Natural killer cell treated with Interleukin-12 subunit alpha and Interleukin-12 subunit beta and Interleukin-15 and Interleukin-18, amount 100 ng/mL, for 72 hours (primary cell): ENCODE results near the gene CES4A. TPM values are rescaled to one million over a fixed set of nuclear protein-coding genes. Genes with fewer than 3 reads are reported as not detected.

Experiments
- ATAC-seq, 2 donors: fragments of 150-1000 bp; cut with Tn5 transposase in 1 of 2; sonication (Bioruptor Pico), chemical (Tn5 transposase) in 1 of 2; 2 replicates each; pipeline ENCODE4 v1.10.0; 2021
- DNase-seq: peaks from one replicate; pipeline ENCODE4 v3.0.0; 2022; ENCODE audit warnings: low spot score
- H3K27ac Mint-ChIP-seq, 2 donors: 1 replicate in 1 of 2; 2 replicates in 1 of 2; pipeline ENCODE4 v1.8.0; 2022; ENCODE audit warnings: mixed read lengths in 2 of 2, mild to moderate bottlenecking in 1 of 2, moderate library complexity in 1 of 2
- H3K27me3 Mint-ChIP-seq, 2 donors: 1 replicate in 1 of 2; 2 replicates in 1 of 2; pipeline ENCODE4 v1.8.0; 2022; ENCODE audit warnings: mixed read lengths in 2 of 2
- H3K36me3 Mint-ChIP-seq: one replicate; pipeline ENCODE4 v1.8.0; 2022; ENCODE audit warnings: mixed read lengths
- H3K4me1 Mint-ChIP-seq, 2 donors: 1 replicate in 1 of 2; 2 replicates in 1 of 2; pipeline ENCODE4 v1.8.0; 2022; ENCODE audit warnings: low read depth in 2 of 2, mixed read lengths in 2 of 2, mild to moderate bottlenecking in 1 of 2
- H3K4me3 Mint-ChIP-seq: one replicate; pipeline ENCODE4 v1.8.0; 2022; ENCODE audit warnings: mixed read lengths
- H3K9me3 Mint-ChIP-seq: 2 replicates; pipeline ENCODE4 v1.8.0; 2022; ENCODE audit warnings: mixed read lengths
- total RNA-seq, 2 donors: library from RNA; stranded (reverse); gene quantifications; one replicate each; pipeline ENCODE4 v1.2.3, GENCODE V29; 2022

Gene CES4A
- total RNA-seq, 2 donors from 2014 or later, result 6.5 to 8.2 TPM

DNA sequence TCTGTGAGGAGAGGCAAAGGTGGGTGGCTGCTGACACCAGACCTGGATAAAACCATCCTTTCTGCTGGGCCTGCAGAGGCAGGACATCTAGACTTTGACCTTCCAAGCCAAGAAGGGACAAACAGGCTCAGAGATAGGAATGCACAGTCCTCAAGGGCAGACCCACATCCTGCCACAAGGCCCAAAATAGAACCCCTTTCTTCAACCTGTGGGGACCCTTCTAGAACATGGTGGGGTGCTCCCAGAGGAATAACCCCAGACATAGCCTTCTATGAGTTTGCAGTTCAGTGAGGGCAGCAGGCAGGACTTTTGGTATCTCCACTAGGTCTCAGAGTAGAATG lies 36.8 kb downstream of the CES4A start:
- Mint-ChIP-seq H3K27ac (no peak overlapping the region), H3K27me3 (peaks cover 0 to 7% of the 10 kb centered on the region in 2 donors), H3K36me3 (no peaks in the 10 kb centered on the region), H3K4me3 (no peak overlapping the region), H3K9me3 (no peaks in the 10 kb centered on the region), H3K4me1 (peaks cover under 1 to 4% of the 10 kb centered on the region in 2 donors)
- DNase-seq (no peak), ATAC-seq (no peak)

DNA sequence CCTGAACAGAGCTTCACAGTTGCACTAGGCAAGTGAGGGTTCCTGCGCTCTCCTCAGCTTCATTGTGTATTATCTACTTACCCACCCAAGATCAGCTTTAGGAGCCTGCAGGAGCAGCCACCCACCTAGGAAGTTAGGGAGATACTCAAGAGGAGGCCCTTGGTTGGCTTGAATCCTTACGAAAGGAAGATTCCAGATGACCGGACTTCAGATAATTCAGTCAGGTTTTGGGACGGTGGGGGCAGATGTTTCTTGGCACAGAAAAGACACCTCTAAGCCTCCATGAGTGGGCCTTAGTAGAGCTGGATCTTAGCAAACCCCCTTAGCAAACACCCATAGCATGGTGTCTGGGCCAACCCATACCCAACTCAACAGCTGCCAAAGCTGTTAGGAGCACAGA lies 38.2 kb downstream of the CES4A start:
- Mint-ChIP-seq H3K36me3 (no peaks in the 10 kb centered on the region), H3K27me3 (no peaks in the 10 kb centered on the region), H3K27ac (no peak overlapping the region), H3K4me1 (peaks cover 7 to 12% of the 10 kb centered on the region in 2 donors), H3K9me3 (no peaks in the 10 kb centered on the region), H3K4me3 (no peak overlapping the region)
- ATAC-seq, result no peak
- DNase-seq, result no peak

DNA sequence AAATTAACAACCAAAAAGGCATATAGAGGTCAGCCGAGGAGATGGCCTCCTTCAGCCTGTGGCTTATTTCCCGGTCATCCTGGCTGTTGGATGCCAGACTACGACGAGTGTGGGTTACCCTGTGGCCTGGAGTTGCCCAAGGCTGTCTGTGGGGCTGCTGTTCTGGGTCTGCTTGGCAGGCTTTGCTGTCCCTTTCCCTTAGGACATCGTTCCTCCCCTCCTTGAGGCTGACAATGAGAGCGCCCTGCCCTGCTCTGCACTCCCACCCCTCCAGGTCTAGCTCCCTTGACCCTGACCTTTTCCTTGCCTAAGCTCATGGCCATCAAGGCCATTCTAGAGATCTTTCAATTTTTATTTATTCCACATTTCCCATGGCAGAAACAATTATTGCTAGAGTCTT lies 38.7 kb downstream of the CES4A start:
- Mint-ChIP-seq H3K27me3 (no peaks in the 10 kb centered on the region), H3K4me3 (no peak overlapping the region), H3K4me1 (peaks cover 10 to 17% of the 10 kb centered on the region in 2 donors), H3K9me3 (no peaks in the 10 kb centered on the region), H3K36me3 (peaks cover 2% of the 10 kb centered on the region), H3K27ac (no peak overlapping the region)
- no peak for ATAC-seq
- DNase-seq, result no peak

DNA sequence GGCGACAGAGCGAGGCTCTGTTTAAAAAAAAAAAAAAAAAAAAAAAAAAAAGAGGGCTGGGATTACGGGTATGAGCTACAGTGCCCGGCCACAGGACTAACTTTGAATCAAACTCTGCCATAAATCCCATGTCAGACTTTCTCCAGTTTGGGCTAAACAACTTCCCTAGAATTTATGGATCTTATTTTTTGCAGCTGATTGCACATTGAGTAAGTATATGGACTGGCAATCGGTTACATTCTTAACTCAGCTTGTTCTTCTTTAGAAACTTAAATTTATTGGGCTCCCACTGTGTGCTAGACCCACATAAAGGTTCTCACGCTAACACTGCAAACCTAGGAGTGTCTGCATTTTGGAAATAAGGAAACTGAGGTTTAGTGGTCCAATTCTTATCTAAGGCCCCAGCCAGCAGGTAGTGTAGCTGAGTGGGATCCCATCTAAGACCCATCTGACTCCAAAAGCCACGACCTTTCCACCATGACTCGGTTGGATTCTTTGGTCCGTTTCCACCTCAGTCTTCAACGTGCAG lies 39.8 kb downstream of the CES4A start:
- ATAC-seq (no peak), DNase-seq (no peak)
- Mint-ChIP-seq H3K9me3 (no peaks in the 10 kb centered on the region), H3K4me1 (peaks cover 14 to 22% of the 10 kb centered on the region in 2 donors), H3K4me3 (peak overlapping the region; percentile 88), H3K36me3 (peaks cover 6% of the 10 kb centered on the region), H3K27ac (peak overlapping the region; percentile 86 to 93), H3K27me3 (no peaks in the 10 kb centered on the region)

DNA sequence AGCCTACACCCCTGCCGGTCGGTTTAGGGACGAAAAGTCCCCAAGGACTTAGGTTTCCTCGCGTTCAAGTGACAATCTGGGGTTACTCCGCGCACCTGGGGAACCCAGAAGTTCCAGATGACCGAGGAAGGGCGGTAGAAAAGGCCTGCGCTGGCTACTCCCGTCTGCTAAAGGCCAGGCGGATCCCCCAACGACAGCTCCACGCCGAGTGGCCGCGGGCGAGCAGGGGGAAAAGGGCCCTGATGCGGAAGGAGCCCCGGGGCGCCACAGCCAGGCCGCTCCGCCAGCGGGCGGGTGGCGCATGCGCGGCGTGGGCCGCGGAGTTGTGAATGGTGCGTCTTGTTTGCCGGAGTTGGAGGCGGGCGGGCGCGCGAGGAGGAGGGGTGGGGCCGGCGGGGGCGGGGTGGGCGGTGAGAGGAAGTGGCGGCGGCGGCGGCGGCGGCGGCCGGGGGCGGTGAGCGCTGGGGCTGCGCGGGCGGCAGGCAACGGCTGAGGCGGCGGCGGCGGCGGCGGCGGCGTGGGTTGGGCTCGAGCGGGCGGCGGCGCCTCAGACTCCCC lies 40.4 kb downstream of the CES4A start, which contains the start of gene CBFB:
TSS of gene CBFB (plus strand) at position 454 of the 558 bp plus-strand sequence. CDS start 259 bp downstream, outside the sequence.
- Mint-ChIP-seq H3K27ac (peak within 1 kb of the TSS; percentile 86 to 93), H3K4me3 (peak within 1 kb of the TSS; percentile 88), H3K27me3 (no peaks in the 10 kb centered on the region), H3K36me3 (peaks cover 6% of the 10 kb centered on the region), H3K9me3 (no peaks in the 10 kb centered on the region), H3K4me1 (peaks cover 14 to 22% of the 10 kb centered on the region in 2 donors)
- peak; percentile 94 to 96 for ATAC-seq
- peak; percentile 97 for DNase-seq

DNA sequence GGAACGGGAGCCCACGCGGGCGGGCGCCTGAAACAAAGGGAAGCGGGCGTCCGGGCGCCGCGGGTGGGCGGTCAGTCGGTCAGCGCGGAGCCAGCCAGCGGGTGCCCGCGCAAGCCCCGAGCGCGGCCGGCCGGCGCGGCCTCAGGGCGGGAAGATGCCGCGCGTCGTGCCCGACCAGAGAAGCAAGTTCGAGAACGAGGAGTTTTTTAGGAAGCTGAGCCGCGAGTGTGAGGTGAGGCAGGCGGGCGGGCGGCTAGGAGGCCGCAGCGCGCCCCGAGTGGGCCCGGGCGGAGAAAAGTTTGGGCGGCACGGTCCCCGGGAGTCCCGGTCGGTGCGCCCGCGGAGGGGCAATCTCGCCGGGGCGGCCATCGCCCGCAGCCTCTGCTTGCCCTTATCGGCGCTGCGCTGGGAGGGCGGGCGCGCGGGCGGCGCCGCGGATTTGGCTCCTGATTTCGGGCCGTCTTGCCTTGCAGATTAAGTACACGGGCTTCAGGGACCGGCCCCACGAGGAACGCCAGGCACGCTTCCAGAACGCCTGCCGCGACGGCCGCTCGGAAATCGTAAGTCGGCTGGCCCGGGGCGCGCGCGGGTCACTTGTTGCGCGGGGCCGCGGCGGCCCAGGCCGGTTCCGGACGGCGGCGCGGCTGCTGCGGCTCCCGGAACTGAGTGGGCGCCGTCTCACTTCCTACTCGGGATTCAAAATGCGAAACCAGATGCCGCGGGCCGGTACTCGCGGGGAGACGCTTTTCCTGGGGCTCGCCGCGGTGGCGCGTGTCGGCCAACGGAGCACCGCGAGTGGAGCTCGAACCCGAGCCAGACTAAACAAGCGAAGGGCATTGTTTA lies 41.1 kb downstream of the CES4A start:
- Mint-ChIP-seq H3K4me1 (peaks cover 16 to 26% of the 10 kb centered on the region in 2 donors), H3K27ac (peak overlapping the region; percentile 78 to 82), H3K9me3 (no peaks in the 10 kb centered on the region), H3K27me3 (no peaks in the 10 kb centered on the region), H3K4me3 (peak overlapping the region; percentile 88), H3K36me3 (peaks cover 6% of the 10 kb centered on the region)
- ATAC-seq (peak; percentile 65 to 68), DNase-seq (peak; percentile 80)

DNA sequence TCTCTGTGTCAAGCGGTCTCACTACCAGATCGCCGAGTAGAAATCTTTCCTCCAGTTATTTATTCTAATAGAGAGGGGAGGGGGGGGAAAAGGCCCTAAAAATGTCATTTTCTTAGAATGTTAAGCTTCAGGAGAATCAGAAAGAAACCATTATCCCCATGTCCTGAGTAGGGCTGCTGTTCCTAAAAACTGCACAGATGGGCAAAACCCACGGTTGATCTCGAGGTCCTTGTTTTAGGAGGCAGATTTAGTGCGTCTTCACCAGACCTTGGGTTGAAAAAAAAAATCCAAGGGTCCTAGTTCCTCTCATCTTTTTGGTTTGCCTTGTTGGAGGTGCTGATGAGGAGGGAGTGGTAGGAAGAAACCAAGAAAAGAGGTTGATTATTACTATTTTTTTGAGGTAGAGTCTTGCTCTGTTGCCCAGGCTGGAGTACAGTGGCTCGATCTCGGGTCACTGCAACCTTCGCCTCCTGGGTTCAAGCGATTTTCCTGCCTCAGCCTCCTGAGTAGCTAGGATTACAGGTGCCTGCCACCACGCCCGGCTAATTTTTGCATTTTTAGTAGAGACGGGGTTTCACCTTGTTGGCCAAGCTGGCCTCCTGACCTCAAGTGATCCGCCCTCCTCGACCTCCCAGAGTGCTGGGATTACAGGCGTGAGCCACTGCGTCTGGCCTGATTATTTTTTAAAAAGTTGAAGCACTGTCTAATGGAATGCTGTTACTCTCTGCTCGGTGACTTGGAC lies 42.0 kb downstream of the CES4A start:
- DNase-seq (no peak), ATAC-seq (no peak)
- no peaks in the 10 kb centered on the region for H3K27me3 Mint-ChIP-seq
- no peaks in the 10 kb centered on the region for H3K9me3 Mint-ChIP-seq
- peak overlapping the region; percentile 88 for H3K4me3 Mint-ChIP-seq
- peak overlapping the region; percentile 78 to 82 for H3K27ac Mint-ChIP-seq
- H3K4me1 Mint-ChIP-seq, result peaks cover 21 to 28% of the 10 kb centered on the region in 2 donors
- peaks cover 6% of the 10 kb centered on the region for H3K36me3 Mint-ChIP-seq

DNA sequence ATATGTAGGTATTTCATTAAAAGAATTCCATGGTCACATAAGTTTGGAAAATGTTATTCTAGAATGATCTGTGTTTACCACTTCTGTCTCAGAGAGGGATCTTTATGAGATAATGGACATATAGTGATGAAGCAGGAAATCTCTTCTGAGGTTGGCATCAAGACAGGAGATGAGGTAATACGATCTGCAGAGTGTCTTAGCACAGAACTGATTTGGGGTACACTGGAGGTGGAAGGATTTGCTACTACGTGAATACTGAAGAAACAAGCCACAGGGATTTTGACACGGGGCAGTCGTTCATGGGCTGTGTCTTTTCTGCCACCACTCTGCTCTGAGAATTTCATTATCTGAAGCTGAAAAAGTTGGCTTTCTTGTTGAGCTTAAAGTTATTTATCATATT lies 46.1 kb downstream of the CES4A start:
- Mint-ChIP-seq H3K27ac (peak overlapping the region in 1 of 2 donors; percentile 5), H3K4me3 (no peak overlapping the region), H3K36me3 (peaks cover 6% of the 10 kb centered on the region), H3K27me3 (no peaks in the 10 kb centered on the region), H3K9me3 (no peaks in the 10 kb centered on the region), H3K4me1 (peaks cover 27 to 36% of the 10 kb centered on the region in 2 donors)
- ATAC-seq, result no peak
- no peak for DNase-seq

DNA sequence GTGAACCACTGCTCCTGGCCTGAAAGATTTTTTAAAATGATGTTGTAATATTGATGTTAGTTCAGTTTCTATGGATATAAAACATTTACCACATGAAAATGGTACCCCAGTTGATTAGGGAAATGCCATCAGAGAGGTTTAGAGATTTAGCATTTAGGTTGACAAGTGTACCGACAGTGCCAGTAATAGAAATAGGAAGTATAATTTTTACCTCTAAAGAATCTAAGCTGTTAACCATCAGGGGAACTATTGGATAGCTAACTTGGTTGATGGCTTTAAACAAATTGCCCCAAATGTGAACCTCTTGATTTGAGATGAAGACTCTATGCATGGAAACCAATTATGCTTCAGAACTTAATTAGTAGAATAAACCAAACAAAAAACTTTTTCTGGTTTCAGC lies 47.0 kb downstream of the CES4A start:
- Mint-ChIP-seq H3K36me3 (peaks cover 10% of the 10 kb centered on the region), H3K27ac (no peak overlapping the region), H3K9me3 (no peaks in the 10 kb centered on the region), H3K4me3 (no peak overlapping the region), H3K27me3 (no peaks in the 10 kb centered on the region), H3K4me1 (peaks cover 24 to 39% of the 10 kb centered on the region in 2 donors)
- no peak for ATAC-seq
- no peak for DNase-seq

DNA sequence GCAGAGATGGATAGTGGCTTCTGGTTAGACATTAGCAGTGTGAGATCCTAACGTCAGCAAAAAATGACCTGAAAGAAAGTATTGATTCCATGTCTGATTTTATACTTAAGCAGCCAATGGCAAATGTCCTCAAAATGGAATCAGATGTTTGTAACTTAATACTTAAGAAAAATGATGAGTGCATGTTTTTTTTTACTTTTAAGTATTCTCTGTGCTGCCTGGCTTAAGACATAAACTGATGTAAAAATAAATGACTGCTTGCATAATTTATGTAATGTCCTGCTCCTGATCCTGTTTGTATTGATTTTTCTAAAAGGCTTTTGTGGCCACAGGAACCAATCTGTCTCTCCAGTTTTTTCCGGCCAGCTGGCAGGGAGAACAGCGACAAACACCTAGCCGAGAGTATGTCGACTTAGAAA lies 47.9 kb downstream of the CES4A start:
- Mint-ChIP-seq H3K36me3 (peaks cover 20% of the 10 kb centered on the region), H3K27ac (no peak overlapping the region)

DNA sequence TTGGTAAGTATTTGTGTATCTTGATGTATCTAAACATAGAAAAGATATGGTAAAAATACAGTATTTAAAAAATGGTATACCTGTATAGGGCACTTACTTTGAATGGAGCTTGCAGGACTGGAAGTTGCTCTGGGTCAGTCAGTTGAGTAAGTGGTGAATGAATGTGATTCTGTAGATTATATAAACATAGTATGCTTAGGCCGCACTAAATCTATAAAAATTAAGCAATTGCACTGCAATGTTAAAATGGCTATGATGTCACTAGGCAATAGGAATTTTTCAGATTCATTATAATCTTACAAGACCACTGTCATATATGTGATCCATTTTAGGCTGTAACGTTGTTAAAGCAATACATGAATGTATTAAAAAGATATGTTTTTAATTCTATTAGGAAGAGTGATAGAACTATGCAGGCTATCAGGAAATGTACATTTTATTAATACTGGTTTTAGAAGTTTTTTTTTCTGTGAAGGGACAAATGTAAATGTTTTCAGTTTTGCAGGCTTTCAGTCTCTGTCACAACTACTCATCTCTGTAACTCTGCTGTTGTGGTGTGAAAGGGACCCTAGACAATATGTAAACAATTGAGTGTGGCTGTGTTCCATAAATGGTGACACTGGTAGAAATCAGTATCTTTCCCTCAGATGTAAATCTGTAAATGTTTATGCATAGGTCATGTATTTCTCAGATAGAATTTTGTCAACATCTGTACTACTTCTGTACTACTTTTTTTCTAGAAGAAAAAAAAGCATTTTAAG lies 51.1 kb downstream of the CES4A start:
- Mint-ChIP-seq H3K4me3 (no peak overlapping the region), H3K27me3 (no peaks in the 10 kb centered on the region), H3K4me1 (peaks cover 24 to 31% of the 10 kb centered on the region in 2 donors), H3K36me3 (peaks cover 15% of the 10 kb centered on the region), H3K9me3 (no peaks in the 10 kb centered on the region), H3K27ac (no peak overlapping the region)
- ATAC-seq (peak in 1 of 2 donors; percentile 82), DNase-seq (no peak)

More for the DNA sequence above, 47.9 kb downstream of the CES4A start:
- H3K27me3 Mint-ChIP-seq, result no peaks in the 10 kb centered on the region
- no peak for DNase-seq
- no peaks in the 10 kb centered on the region for H3K9me3 Mint-ChIP-seq
- H3K4me3 Mint-ChIP-seq, result no peak overlapping the region
- no peak for ATAC-seq
- peaks cover 30 to 42% of the 10 kb centered on the region in 2 donors for H3K4me1 Mint-ChIP-seq

DNA sequence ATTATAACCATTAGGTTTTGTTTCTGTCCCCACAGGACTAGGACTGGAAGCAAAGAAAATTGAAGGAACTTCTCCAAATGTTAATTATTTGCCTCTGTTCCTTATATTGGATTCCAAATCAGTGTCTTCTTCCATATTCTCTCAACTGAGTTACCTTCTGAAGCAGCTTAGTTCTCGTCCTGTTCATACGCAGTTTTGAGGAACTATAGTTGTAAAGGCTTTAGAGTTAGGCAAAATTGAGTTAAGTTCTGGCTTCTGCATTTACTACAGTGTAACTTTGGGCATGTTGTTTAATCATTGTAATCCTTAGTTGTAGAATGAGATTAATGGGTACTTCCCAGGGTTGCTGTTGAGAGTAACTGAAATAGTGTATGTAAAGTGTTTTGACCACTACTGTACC lies 51.8 kb downstream of the CES4A start:
- Mint-ChIP-seq H3K4me3 (no peak overlapping the region), H3K9me3 (no peaks in the 10 kb centered on the region), H3K27ac (peak overlapping the region; percentile 19 to 30), H3K4me1 (peaks cover 21 to 28% of the 10 kb centered on the region in 2 donors), H3K27me3 (no peaks in the 10 kb centered on the region), H3K36me3 (peaks cover 15% of the 10 kb centered on the region)
- DNase-seq, result no peak
- no peak for ATAC-seq

DNA sequence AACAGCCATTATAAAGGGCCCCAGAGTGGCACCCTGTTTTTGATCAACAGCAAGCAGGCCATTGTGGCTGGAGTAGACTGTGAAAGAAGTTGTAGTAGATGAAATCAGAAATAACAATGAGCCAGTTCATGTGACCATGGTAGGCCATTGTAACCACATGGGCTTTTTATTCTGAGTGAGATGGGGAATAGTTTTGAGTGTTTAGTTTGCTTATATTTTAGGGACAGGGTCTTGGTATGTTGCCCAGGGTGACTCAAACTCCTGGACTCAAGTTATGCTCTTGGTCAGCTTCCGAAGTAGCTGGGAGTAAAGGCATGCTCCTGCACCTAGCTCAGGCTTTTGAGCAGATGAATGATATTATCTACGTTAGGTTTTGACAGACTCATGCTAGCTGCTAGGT lies 52.5 kb downstream of the CES4A start:
- H3K36me3 Mint-ChIP-seq, result peaks cover 15% of the 10 kb centered on the region

More for the DNA sequence above, 52.5 kb downstream of the CES4A start:
- H3K4me3 Mint-ChIP-seq, result no peak overlapping the region
- DNase-seq (no peak), ATAC-seq (no peak)
- H3K9me3 Mint-ChIP-seq, result no peaks in the 10 kb centered on the region
- peaks cover 18 to 28% of the 10 kb centered on the region in 2 donors for H3K4me1 Mint-ChIP-seq
- H3K27me3 Mint-ChIP-seq, result no peaks in the 10 kb centered on the region
- H3K27ac Mint-ChIP-seq, result peak overlapping the region in 1 of 2 donors; percentile 30
